Adrenal gland (tissue), 12 donors: Measurements from ENCODE around the gene PLXNA2. TPM values are rescaled to one million over a fixed set of nuclear protein-coding genes. Genes with fewer than 3 reads are reported as not detected.

Experiments used
- DNase-seq, 7 donors: peaks; one replicate each; pipeline ENCODE4 v3.0.0-alpha.2; 2019 to 2020
- H3K27ac ChIP-seq, 5 donors: fragments of 200-600 bp; sonication (generic) in 4 of 5; 1 replicate in 3 of 5; 2 replicates in 2 of 5; pipeline versions ENCODE4 v1.5.1 to v1.8.0; 2016 to 2020; ENCODE audit warnings: mild to moderate bottlenecking in 1 of 5
- H3K27me3 ChIP-seq: fragments of 200-600 bp; 2 replicates; pipeline ENCODE4 v1.8.0; 2021
- H3K36me3 ChIP-seq, 2 donors: fragments of 200-600 bp; replicated peaks in 1 of 2; 1 replicate in 1 of 2; 2 replicates in 1 of 2; pipeline versions ENCODE4 v1.5.1 to v1.8.0; 2018 to 2022
- H3K4me1 ChIP-seq, 2 donors: fragments of 200-600 bp; replicated peaks in 1 of 2; 1 replicate in 1 of 2; 2 replicates in 1 of 2; pipeline versions ENCODE4 v1.5.1 to v1.8.0; 2018 to 2021
- H3K4me3 ChIP-seq, 4 donors: fragments of 200-600 bp; sonication (generic) in 3 of 4; one replicate each; pipeline ENCODE4 v1.5.1; 2016 to 2018
- H3K9me3 ChIP-seq, 3 donors: fragments of 200-600 bp; sonication (generic) in 1 of 3; replicated peaks in 1 of 3; 1 replicate in 2 of 3; 2 replicates in 1 of 3; pipeline versions ENCODE4 v1.5.1 to v1.8.0; 2016 to 2021
- POLR2A ChIP-seq, 2 donors: fragments of 450-650 bp; IDR thresholded peaks; one replicate each; pipeline ENCODE4 v1.6.1; 2017; ENCODE audit warnings: antibody characterized with exemption in 2 of 2, mild to moderate bottlenecking in 2 of 2, moderate library complexity in 1 of 2
- WGBS, 4 donors: extraction: QIAGEN DNeasy Blood & Tissue Kit in 2 of 4; methylation state at CpG; one replicate each; pipeline versions ENCODE4 v1.1.5 to v1.1.7; 2013 to 2017; 5-methylcytosine and 5-hydroxymethylcytosine counted together
- intact Hi-C, 2 donors: fragments of 100-400 bp; cut with DNase I; formaldehyde crosslinking; loops; one replicate each; pipeline versions ENCODE4 v1.14.1 to v1.15.0; 2022 to 2023
- polyA plus RNA-seq, 3 donors: library from polyadenylated mRNA; stranded (reverse); fragments of 200-250 nt in 2 of 3; fragments of 350-450 nt in 1 of 3; fragmentation: Illumina TruSeq in 1 of 3; extraction: RNeasy Lipid Tissue Mini Kit (QIAGEN cat#74804) in 1 of 3; gene quantifications; one replicate each; pipeline ENCODE4 v1.2.3, GENCODE V29; 2013 to 2014
- total RNA-seq, 9 donors: library from RNA; depleted of rRNA in 4 of 9; stranded (reverse); fragments of >200 nt in 4 of 9; fragments of 120-200 nt in 1 of 9; fragmentation: NEBNext Ultra II Directional in 1 of 9; extraction: Animal tissue kit (Norgen Biotek cat#: 25700) in 1 of 9; gene quantifications; one replicate each; pipeline versions ENCODE4 v1.1.0 to v1.2.4, GENCODE V29; 2013 to 2023
- TF ChIP-seq, protein P1 (sequence below), 6 experiments: fragments of 450-650 bp in 4 of 6; fragments of 200-600 bp in 2 of 6; sonication (generic) in 1 of 6; IDR thresholded peaks; 1 replicate in 5 of 6; 2 replicates in 1 of 6; pipeline versions ENCODE4 v1.5.1 to v1.8.0; 2016 to 2021; ENCODE audit warnings: antibody characterized with exemption in 6 of 6, mild to moderate bottlenecking in 2 of 6, moderate library complexity in 1 of 6
- donor health status: healthy with polysubstance abuse.
- donor health status: Bipolar disorder and iron deficiency.
- donor health status: DM: yes; HTN: yes; CAD: no.
- donor health status: DM: no; HTN: no; CAD: no.
- donor health status: DM: no; HTN: no; CAD: no.
- donor health status: DM: yes; HTN: yes; CAD: no.

The PLXNA2 gene
- total and polyA plus RNA-seq, 12 donors: 2.7 to 9.4 (median 4.5) TPM

DNA sequence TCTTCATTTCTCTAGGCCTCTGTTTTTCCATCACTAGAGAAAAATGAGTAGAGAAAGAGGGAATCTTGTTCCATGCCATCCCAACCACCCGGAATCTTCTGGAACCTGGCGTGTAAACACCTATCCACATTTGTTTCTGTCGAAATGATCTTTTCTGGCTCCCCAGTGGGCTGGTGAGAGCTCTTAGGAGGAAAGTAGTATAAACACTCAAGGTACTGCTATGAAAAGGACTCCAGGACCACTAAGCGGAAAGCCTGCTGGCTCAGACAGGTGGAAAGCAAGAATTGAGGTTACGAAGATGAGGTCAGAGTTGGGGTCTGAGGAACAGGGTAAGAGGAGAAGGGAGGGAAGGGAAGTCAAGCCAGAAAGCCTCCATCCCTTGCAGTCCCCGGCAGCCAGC is 90.8 kb downstream of the PLXNA2 start:
- intact Hi-C loops: no loop called here
- WGBS, 4 donors: 92 to 95% (median 94%) methylated on average over 6 of the region's 6 CpGs
- DNase-seq: no peak
- Histone ChIP-seq H3K27ac (no peak overlapping the region), H3K4me3 (no peak overlapping the region), H3K4me1 (no peaks in the 10 kb centered on the region), H3K9me3 (no peaks in the 10 kb centered on the region), H3K27me3 (no peaks in the 10 kb centered on the region), H3K36me3 (no peaks in the 10 kb centered on the region)
- TF ChIP-seq, protein P1, sequence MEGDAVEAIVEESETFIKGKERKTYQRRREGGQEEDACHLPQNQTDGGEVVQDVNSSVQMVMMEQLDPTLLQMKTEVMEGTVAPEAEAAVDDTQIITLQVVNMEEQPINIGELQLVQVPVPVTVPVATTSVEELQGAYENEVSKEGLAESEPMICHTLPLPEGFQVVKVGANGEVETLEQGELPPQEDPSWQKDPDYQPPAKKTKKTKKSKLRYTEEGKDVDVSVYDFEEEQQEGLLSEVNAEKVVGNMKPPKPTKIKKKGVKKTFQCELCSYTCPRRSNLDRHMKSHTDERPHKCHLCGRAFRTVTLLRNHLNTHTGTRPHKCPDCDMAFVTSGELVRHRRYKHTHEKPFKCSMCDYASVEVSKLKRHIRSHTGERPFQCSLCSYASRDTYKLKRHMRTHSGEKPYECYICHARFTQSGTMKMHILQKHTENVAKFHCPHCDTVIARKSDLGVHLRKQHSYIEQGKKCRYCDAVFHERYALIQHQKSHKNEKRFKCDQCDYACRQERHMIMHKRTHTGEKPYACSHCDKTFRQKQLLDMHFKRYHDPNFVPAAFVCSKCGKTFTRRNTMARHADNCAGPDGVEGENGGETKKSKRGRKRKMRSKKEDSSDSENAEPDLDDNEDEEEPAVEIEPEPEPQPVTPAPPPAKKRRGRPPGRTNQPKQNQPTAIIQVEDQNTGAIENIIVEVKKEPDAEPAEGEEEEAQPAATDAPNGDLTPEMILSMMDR (IDR thresholded peaks at IDR 0.05): no peak
- TF ChIP-seq POLR2A (IDR thresholded peaks at IDR 0.05): no peak

- DNase-seq: no peak
- Histone ChIP-seq H3K4me1 (no peaks in the 10 kb centered on the region), H3K27me3 (no peaks in the 10 kb centered on the region), H3K9me3 (no peaks in the 10 kb centered on the region), H3K4me3 (no peak overlapping the region), H3K36me3 (no peaks in the 10 kb centered on the region), H3K27ac (no peak overlapping the region)
- intact Hi-C loops: no loop called here
- 74 to 86% (median 79%) methylated on average over 9 of the region's 9 CpGs for WGBS, 4 donors
- TF ChIP-seq, protein P1 (IDR thresholded peaks at IDR 0.05): no peak
- TF ChIP-seq POLR2A (IDR thresholded peaks at IDR 0.05): no peak
Measured at GRCh38 chr1:208151728-208152598, 92.2 kb downstream of the PLXNA2 start.

GRCh38 chr1:208150833-208151458 is 93.2 kb downstream of the PLXNA2 start:
- no peaks in the 10 kb centered on the region for H3K4me1 ChIP-seq
- no peak overlapping the region for H3K27ac ChIP-seq
- 60 to 78% (median 70%) methylated on average over 6 of the region's 6 CpGs for WGBS, 4 donors
- no peak overlapping the region for H3K4me3 ChIP-seq
- H3K9me3 ChIP-seq: no peaks in the 10 kb centered on the region
- H3K27me3 ChIP-seq: no peaks in the 10 kb centered on the region
- intact Hi-C loops: no loop called here
- H3K36me3 ChIP-seq: no peaks in the 10 kb centered on the region
- no peak for DNase-seq
- TF ChIP-seq, protein P1 (IDR thresholded peaks at IDR 0.05): no peak
- TF ChIP-seq POLR2A (IDR thresholded peaks at IDR 0.05): no peak

GRCh38 chr1:208149776-208150514 is 94.2 kb downstream of the PLXNA2 start:
- Histone ChIP-seq H3K4me3 (no peak overlapping the region), H3K4me1 (no peaks in the 10 kb centered on the region), H3K27ac (no peak overlapping the region), H3K27me3 (no peaks in the 10 kb centered on the region), H3K36me3 (no peaks in the 10 kb centered on the region), H3K9me3 (no peaks in the 10 kb centered on the region)
- TF ChIP-seq, protein P1 (IDR thresholded peaks at IDR 0.05): no peak
- no peak for TF ChIP-seq POLR2A (IDR thresholded peaks at IDR 0.05)
- no peak for DNase-seq
- 80 to 96% (median 85%) methylated on average over 9 of the region's 9 CpGs for whole genome bisulfite sequencing, 4 donors
- intact Hi-C loops: no loop called here
